Measurements from ENCODE around the gene TPK1.

DNA sequence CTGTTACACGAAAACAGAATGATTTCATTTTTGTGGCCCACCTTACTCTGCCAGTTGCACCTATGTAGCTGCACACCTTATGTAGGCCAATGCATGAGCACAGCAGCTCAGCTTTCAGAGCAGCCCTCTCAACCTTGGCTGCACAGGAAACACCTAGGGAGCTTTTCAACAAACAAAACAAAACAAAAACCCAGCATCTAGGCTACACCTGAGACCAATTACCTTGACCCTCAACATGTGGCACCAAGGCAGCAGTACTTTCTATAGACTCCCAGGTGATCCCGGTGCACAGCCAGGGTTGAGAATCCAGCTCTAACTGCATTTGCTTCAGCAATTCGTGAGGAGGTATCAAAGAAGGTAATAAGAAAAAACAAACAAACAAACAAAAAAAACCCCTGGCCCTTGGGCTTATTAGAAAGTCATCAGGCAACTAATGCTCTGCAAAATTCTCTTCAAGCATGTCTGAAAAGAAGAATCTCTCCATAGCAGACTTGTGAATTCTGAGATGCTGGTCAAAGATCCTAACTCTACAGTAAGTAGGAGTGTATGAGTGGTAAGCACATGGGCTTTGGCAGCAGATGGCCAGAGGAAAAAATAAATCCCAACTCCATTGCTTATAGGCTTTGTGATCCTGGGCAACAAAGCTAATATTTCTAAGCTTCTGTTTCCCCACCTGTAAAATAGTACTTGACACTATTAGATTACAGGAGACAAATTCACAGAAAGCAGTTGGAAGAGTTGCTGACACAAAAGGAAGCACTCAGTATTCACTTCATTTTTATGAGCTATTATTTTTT lies 318.9 kb downstream of the TPK1 start:
- TF ChIP-seq, protein P1, sequence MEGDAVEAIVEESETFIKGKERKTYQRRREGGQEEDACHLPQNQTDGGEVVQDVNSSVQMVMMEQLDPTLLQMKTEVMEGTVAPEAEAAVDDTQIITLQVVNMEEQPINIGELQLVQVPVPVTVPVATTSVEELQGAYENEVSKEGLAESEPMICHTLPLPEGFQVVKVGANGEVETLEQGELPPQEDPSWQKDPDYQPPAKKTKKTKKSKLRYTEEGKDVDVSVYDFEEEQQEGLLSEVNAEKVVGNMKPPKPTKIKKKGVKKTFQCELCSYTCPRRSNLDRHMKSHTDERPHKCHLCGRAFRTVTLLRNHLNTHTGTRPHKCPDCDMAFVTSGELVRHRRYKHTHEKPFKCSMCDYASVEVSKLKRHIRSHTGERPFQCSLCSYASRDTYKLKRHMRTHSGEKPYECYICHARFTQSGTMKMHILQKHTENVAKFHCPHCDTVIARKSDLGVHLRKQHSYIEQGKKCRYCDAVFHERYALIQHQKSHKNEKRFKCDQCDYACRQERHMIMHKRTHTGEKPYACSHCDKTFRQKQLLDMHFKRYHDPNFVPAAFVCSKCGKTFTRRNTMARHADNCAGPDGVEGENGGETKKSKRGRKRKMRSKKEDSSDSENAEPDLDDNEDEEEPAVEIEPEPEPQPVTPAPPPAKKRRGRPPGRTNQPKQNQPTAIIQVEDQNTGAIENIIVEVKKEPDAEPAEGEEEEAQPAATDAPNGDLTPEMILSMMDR (conservative IDR thresholded peaks at IDR 0.05 in 1 of 2, IDR thresholded peaks at IDR 0.05 in 1 of 2; ENCODE audit: low read depth in 1 of 2, low read length in 2 of 2): no peak
- no peak for TF ChIP-seq EZH2 (IDR thresholded peaks at IDR 0.05; ENCODE audit: low read length, missing control alignments)
